HG03066 (cell line): Measurements from ENCODE around the gene CDH4.
"Not testable (repeated sequence)": the region's sequence is repeated elsewhere in the genome, so short reads cannot be mapped to it uniquely, and the experiment has no call there.

Experiments
- ATAC-seq: cut with Tn5 transposase; IDR thresholded peaks from one replicate; pipeline ENCODE4 v1.9.1; 2021; ENCODE audit warnings: low read depth; ENCODE audit not compliant: unreplicated experiment

CDH4 gene

GRCh38 chr20:61933951-61934715 is 682.1 kb downstream of the CDH4 start:
- no peak for ATAC-seq

- ATAC-seq: no peak
These were observed 682.9 kb downstream of the CDH4 start for GRCh38 chr20:61934716-61935530.

GRCh38 chr20:61935926-61936700 is 684.1 kb downstream of the CDH4 start:
- ATAC-seq: no peak

GRCh38 chr20:61936701-61937131 is 684.7 kb downstream of the CDH4 start:
- ATAC-seq: no peak

- no peak for ATAC-seq
These were observed 685.3 kb downstream of the CDH4 start for GRCh38 chr20:61937146-61937962.

GRCh38 chr20:61937963-61938838 is 686.1 kb downstream of the CDH4 start:
- ATAC-seq: no peak

- ATAC-seq: no peak
These were observed 687.0 kb downstream of the CDH4 start for GRCh38 chr20:61938839-61939690.

GRCh38 chr20:61939691-61940360 is 687.8 kb downstream of the CDH4 start:
- ATAC-seq: no peak

GRCh38 chr20:61940491-61940890 is 688.4 kb downstream of the CDH4 start:
- ATAC-seq: no peak

- ATAC-seq: no peak
These were observed 689.1 kb downstream of the CDH4 start for GRCh38 chr20:61940976-61941720.

- ATAC-seq: no peak
These were observed 689.8 kb downstream of the CDH4 start for GRCh38 chr20:61941721-61942405.

- no peak for ATAC-seq
These were observed 690.5 kb downstream of the CDH4 start for GRCh38 chr20:61942526-61942925.

- not testable (repeated sequence) for ATAC-seq
These were observed 692.9 kb downstream of the CDH4 start for GRCh38 chr20:61944967-61945366.

- ATAC-seq: not testable (repeated sequence)
These were observed 693.4 kb downstream of the CDH4 start for GRCh38 chr20:61945495-61945894.

GRCh38 chr20:61948056-61948455 is 696.0 kb downstream of the CDH4 start:
- ATAC-seq: not testable (repeated sequence)

GRCh38 chr20:61948586-61949362 is 696.7 kb downstream of the CDH4 start:
- no peak for ATAC-seq
